HG02938 (cell line): Measurements from ENCODE around the gene L3MBTL4.

Source experiments
- ATAC-seq: cut with Tn5 transposase; IDR thresholded peaks from one replicate; pipeline ENCODE4 v1.9.1; 2021; ENCODE audit warnings: mild to moderate bottlenecking, moderate library complexity; ENCODE audit not compliant: unreplicated experiment

L3MBTL4 gene

DNA sequence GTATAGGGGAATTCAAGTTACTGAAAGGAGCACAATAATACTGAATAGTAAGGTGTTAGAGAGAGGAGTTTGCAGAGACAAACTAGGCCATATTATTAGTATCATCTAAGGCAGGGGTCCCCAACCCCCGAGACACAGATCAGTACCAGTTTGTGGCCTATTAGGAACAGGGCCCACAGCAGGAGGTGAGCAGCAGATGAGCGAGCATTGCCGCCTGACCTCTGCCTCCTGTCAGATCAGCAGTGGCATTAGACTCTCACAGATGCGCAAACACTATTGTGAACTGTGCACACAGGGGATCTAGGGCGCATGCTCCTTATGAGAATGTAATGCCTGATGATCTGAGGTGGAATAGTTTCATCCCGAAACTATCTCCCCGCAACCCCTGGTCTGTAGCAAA lies 477.6 kb downstream of the L3MBTL4 start:
- ATAC-seq: no peak

DNA sequence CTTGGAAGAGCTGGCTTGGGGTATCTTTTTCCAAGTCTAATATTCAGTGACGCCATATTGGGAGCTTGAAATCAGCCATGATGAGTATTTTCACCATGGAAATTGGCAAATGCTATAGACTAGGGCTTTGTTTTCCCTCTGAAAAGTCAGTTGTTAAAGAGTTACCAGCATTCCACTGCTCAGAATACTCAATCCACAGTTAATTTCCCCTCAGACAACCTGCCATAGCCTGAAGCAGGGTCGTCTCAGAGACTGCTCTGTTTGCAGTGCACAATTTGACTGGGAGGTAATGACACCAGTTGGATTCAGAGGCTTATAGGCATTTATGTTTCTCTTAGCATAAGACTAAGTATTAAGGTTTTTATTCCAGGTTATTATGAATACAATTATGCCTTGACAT lies 483.9 kb downstream of the L3MBTL4 start:
- no peak for ATAC-seq

DNA sequence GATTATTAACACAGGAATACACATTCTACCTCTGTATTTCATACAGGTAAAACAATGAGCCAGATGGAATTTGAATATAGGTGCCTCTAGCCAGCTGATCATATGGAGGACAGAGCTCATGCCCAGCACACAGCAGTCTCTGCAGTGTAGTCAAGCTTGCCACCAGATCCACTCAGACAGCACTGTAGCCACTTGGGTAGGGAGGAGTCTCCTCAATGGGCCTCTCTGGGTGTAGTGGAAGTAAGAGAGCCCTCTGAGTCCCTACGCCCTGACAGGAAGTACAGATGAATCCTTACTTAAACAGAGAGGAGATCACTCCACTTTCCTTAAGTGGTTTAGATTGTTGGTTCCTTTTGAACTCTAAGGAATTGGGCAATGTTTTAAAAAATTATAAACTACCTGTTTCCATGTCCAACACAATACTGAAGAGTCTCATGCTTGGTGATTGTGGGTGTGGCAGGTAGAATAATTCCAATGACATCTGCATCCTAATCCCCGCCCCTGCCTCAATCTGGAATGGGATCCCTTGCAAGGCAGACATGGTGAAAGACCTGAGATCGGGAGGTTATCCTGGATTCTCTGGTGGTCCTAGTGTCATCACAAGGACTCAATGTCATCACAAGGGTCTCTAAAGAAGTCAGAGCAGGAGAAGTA lies 496.4 kb downstream of the L3MBTL4 start:
- ATAC-seq: no peak

DNA sequence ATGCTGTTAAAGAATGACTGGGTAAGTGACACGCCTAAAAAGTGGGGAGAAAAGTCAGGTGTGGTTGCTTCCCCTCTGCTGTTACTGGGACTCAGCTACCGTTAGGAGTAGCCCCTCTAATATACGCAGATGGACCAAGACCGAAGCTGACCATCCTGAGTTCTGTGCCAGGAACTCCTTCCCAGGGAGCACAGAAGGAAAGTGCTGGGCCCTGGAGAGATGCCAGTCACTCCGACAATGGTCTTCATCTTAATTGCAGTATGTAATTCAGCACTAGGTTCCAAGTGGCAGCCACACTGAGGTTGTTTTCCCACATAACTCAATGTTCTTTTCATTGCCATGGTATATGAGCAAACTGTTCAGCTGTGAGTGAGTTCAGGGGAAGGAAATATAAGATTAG lies 499.8 kb downstream of the L3MBTL4 start:
- ATAC-seq: no peak

DNA sequence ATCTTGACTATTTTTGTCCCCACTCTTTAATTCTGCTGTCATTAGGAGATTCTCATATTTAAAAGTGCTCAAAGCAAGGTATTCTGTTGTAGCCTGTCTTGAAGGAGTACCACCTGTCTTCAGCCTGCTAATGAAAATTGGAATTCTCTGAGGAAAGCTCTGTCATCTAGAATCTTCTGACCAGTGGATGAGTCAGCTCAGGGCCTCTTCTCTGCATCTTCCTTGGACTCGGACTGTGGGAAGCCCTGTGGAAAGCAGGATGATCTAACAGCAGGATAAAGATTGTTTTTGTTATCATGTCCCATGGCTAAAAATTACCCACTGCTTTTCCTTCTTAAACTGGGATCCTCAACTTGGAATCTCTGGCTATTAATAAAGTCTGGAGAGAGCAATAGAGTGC lies 500.7 kb downstream of the L3MBTL4 start:
- no peak for ATAC-seq

DNA sequence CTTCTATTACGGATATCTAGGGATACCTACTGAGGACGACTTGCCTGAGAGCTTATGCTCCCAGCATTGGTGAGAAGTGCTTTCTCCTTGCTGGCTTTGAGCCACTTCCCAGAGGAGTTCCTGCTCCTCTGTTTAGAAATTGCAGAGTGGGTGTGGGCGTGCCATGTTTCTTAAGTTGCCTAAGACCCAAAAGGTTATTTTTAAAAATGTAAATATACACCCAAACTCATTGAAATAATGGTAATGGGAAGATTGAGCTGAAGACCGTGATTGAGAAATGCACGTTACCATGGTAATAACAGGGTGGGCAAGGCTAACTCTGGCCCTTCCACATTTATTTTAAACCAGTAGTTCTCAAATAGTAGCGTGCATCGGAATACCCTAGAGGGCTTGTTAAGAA lies 502.1 kb downstream of the L3MBTL4 start:
- no peak for ATAC-seq

DNA sequence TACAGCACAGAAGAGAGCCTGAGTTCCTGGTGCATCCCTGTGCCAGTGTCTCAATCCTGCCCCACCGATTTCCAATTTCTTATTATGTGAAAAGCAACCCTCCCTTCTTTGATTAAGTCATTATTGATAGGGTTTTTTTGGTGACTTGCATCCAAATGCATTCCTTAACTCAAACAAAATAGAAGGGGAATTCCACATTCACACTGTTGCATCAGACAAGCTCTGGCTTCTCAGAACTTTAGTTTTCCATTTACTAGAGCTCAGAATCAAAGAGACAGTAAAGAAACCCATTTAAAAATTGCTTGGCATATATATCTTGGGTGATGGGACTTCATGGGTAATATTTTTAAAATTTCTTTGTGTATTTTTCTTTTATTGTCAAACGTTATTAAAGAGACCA lies 505.6 kb downstream of the L3MBTL4 start:
- no peak for ATAC-seq
